ENCODE measurements around the gene ZNF790.

The ZNF790 gene

DNA sequence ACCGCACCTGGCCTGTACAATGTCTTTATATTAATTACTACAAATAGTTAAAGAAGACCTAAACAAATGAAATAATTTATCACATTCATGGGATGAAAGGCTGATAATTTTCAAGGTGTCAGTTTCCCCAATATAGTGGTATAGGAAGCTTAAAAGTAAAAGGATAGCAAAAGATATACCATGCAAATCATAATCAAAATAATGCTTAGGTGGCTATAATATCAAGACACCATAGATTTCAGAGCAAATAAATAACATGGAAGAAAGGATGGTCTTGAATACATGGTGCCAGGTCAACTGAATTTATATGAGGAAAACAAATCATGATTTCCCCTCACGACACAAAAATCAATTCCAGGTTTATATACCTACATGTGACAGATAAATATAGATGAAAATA, 4.8 kb downstream of the ZNF790 start:
- H3K4me3 ChIP-seq (IDR thresholded peaks at IDR 0.05; ENCODE audit: insufficient read depth, low read depth, low read length) = no peak overlapping the region
- no peak overlapping the region for H3K4me2 ChIP-seq
- no peaks in the 10 kb centered on the region for H3K36me3 ChIP-seq (ENCODE audit: insufficient read depth)
- no peak overlapping the region for H2AFZ ChIP-seq (ENCODE audit: low read depth)
- H3K9ac ChIP-seq = no peak overlapping the region
- H4K20me1 ChIP-seq (ENCODE audit: insufficient read depth) = no peaks in the 10 kb centered on the region
- H3K27me3 ChIP-seq (ENCODE audit: insufficient read depth, low read depth) = no peaks in the 10 kb centered on the region
- TF ChIP-seq, protein P1, sequence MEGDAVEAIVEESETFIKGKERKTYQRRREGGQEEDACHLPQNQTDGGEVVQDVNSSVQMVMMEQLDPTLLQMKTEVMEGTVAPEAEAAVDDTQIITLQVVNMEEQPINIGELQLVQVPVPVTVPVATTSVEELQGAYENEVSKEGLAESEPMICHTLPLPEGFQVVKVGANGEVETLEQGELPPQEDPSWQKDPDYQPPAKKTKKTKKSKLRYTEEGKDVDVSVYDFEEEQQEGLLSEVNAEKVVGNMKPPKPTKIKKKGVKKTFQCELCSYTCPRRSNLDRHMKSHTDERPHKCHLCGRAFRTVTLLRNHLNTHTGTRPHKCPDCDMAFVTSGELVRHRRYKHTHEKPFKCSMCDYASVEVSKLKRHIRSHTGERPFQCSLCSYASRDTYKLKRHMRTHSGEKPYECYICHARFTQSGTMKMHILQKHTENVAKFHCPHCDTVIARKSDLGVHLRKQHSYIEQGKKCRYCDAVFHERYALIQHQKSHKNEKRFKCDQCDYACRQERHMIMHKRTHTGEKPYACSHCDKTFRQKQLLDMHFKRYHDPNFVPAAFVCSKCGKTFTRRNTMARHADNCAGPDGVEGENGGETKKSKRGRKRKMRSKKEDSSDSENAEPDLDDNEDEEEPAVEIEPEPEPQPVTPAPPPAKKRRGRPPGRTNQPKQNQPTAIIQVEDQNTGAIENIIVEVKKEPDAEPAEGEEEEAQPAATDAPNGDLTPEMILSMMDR (conservative IDR thresholded peaks at IDR 0.05; ENCODE audit: low read depth, low read length) = no peak
- H3K79me2 ChIP-seq (ENCODE audit: insufficient read depth, low read depth) = no peaks in the 10 kb centered on the region
- H3K27ac ChIP-seq = no peak overlapping the region
- H3K4me1 ChIP-seq (ENCODE audit: low read depth, poor library complexity, severe bottlenecking) = no peaks in the 10 kb centered on the region

- Histone ChIP-seq H3K9ac (no peak overlapping the region), H3K27ac (no peak overlapping the region), H3K4me3 (IDR thresholded peaks at IDR 0.05; ENCODE audit: insufficient read depth, low read depth, low read length) (no peak overlapping the region), H3K27me3 (ENCODE audit: insufficient read depth, low read depth) (no peaks in the 10 kb centered on the region), H3K36me3 (ENCODE audit: insufficient read depth) (no peaks in the 10 kb centered on the region), H4K20me1 (ENCODE audit: insufficient read depth) (no peaks in the 10 kb centered on the region), H3K4me1 (ENCODE audit: low read depth, poor library complexity, severe bottlenecking) (no peaks in the 10 kb centered on the region), H3K79me2 (ENCODE audit: insufficient read depth, low read depth) (no peaks in the 10 kb centered on the region), H2AFZ (ENCODE audit: low read depth) (no peak overlapping the region), H3K4me2 (no peak overlapping the region)
- TF ChIP-seq, protein P1 (conservative IDR thresholded peaks at IDR 0.05; ENCODE audit: low read depth, low read length) = no peak
Observed at GRCh38 chr19:36821758-36822157, 16.4 kb downstream of the ZNF790 start.

DNA sequence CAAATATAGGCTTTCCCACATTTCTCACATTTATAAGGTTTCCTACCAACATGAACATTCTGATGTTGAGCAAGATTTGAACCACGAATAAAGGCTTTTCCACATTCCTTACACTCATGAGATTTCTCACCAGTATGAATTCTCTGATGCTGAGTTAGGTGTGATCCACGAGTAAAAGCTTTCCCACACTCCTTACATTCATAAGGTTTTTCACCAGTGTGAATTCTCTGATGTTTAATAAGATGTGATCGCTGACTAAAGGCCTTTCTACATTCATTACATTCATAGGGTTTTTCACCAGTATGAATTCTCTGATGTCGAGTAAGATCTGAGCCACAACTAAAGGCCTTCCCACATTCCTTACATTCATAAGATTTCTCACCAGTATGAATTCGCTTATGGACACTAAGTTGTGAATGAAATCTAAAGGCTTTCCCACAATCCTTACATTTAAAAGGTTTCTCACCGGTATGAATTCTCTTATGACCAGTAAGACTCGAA, 19.0 kb downstream of the ZNF790 start:
- H4K20me1 ChIP-seq (ENCODE audit: insufficient read depth) = no peaks in the 10 kb centered on the region
- no peaks in the 10 kb centered on the region for H3K27me3 ChIP-seq (ENCODE audit: insufficient read depth, low read depth)
- no peaks in the 10 kb centered on the region for H3K4me1 ChIP-seq (ENCODE audit: low read depth, poor library complexity, severe bottlenecking)
- H3K9ac ChIP-seq = no peak overlapping the region
- H2AFZ ChIP-seq (ENCODE audit: low read depth) = no peak overlapping the region
- H3K79me2 ChIP-seq (ENCODE audit: insufficient read depth, low read depth) = no peaks in the 10 kb centered on the region
- TF ChIP-seq, protein P1 (conservative IDR thresholded peaks at IDR 0.05; ENCODE audit: low read depth, low read length) = no peak
- H3K27ac ChIP-seq = no peak overlapping the region
- H3K4me2 ChIP-seq = no peak overlapping the region
- no peak overlapping the region for H3K4me3 ChIP-seq (IDR thresholded peaks at IDR 0.05; ENCODE audit: insufficient read depth, low read depth, low read length)
- H3K36me3 ChIP-seq (ENCODE audit: insufficient read depth) = no peaks in the 10 kb centered on the region

- TF ChIP-seq, protein P1 (conservative IDR thresholded peaks at IDR 0.05; ENCODE audit: low read depth, low read length) = no peak
- Histone ChIP-seq H2AFZ (ENCODE audit: low read depth) (no peak overlapping the region), H3K4me1 (ENCODE audit: low read depth, poor library complexity, severe bottlenecking) (no peaks in the 10 kb centered on the region), H3K9ac (no peak overlapping the region), H4K20me1 (ENCODE audit: insufficient read depth) (no peaks in the 10 kb centered on the region), H3K4me2 (no peak overlapping the region), H3K27me3 (ENCODE audit: insufficient read depth, low read depth) (no peaks in the 10 kb centered on the region), H3K4me3 (IDR thresholded peaks at IDR 0.05; ENCODE audit: insufficient read depth, low read depth, low read length) (no peak overlapping the region), H3K36me3 (ENCODE audit: insufficient read depth) (no peaks in the 10 kb centered on the region), H3K27ac (no peak overlapping the region), H3K79me2 (ENCODE audit: insufficient read depth, low read depth) (no peaks in the 10 kb centered on the region)
Observed at GRCh38 chr19:36807029-36807428, 31.2 kb downstream of the ZNF790 start.

Data from KMS-11 (cell line).